ENCODE data around the gene ABCA12.
A peak's percentile ranks its signal among the peaks of the same experiment; 100 is the strongest.

The ABCA12 gene

DNA sequence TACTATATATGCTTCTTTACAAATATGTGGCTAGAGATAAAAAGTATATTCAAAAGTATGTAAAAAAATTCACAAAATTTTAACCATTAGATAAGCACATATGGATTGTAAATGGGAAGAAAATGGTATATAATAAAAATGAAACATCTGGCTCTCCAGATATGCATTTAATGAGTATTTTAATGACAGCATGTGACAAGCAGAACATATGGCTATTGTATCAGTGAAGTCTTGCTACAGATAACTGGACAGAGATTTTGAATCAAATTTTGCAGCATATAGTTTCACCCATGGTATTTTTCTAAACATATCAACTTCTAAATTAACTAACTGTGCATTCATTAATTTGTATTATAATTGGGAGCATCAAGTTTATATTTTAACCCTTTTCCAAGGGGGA lies 5.0 kb upstream of the ABCA12 start:
- ATAC-seq = no peak
- Mint-ChIP-seq H3K27ac (no peak overlapping the region), H3K4me1 (no peaks in the 10 kb centered on the region), H3K4me3 (no peak overlapping the region), H3K9me3 (no peaks in the 10 kb centered on the region), H3K36me3 (no peaks in the 10 kb centered on the region)
- no peak for DNase-seq (ENCODE audit: low spot score in 2 of 2)

DNA sequence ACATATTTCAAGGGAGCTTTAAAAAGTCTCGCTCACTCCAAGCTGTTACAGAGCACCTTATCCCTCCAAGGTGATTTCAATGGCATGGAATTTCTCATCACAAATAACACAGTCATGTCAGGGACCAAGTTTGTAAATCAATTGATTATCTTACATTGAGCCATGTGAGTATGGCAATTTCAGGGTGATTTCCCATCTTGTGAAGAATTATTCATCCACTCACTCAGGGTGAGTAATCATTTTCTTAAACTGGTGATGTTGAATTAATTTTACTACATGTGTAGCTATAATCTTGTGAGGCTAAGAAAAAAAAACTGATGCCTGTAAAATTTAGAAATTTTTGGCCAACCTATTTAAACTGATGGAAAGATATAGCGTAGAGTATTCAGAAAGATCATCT lies 3.3 kb upstream of the ABCA12 start:
- Mint-ChIP-seq H3K36me3 (no peaks in the 10 kb centered on the region), H3K4me3 (no peak overlapping the region), H3K4me1 (no peaks in the 10 kb centered on the region), H3K9me3 (no peaks in the 10 kb centered on the region), H3K27ac (no peak overlapping the region)
- DNase-seq (ENCODE audit: low spot score in 2 of 2) = no peak
- ATAC-seq = no peak

DNA sequence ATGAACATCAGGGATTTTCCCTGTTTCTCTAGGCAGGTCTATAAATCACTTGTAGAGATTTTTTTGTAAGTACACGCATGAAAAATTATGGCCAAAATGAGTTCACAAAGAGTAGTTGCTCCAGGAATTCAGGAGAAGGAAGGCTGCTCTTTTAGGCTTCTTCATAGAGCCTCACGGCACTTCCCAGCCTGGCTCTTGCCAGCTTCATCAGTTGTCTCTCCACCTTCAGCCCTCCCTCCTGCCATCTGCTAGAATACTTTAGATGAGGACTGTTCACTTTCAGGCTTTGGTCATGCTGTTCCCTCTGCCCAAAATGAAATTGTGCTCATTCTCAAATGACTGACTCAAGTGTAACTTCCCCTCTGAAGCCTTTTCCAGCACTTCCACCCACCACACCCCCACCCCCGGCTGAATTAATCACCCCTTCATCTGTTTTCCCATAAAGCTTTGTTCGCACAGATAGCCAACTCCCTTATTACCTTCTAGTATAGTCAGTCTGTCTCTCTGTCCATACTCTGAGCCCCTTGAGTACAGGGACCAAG lies 1.8 kb upstream of the ABCA12 start:
- H3K27ac Mint-ChIP-seq = no peak overlapping the region
- DNase-seq (ENCODE audit: low spot score in 2 of 2) (no peak), ATAC-seq (no peak)
- H3K4me3 Mint-ChIP-seq = no peak overlapping the region
- H3K9me3 Mint-ChIP-seq = no peaks in the 10 kb centered on the region
- H3K36me3 Mint-ChIP-seq = no peaks in the 10 kb centered on the region
- no peaks in the 10 kb centered on the region for H3K4me1 Mint-ChIP-seq

DNA sequence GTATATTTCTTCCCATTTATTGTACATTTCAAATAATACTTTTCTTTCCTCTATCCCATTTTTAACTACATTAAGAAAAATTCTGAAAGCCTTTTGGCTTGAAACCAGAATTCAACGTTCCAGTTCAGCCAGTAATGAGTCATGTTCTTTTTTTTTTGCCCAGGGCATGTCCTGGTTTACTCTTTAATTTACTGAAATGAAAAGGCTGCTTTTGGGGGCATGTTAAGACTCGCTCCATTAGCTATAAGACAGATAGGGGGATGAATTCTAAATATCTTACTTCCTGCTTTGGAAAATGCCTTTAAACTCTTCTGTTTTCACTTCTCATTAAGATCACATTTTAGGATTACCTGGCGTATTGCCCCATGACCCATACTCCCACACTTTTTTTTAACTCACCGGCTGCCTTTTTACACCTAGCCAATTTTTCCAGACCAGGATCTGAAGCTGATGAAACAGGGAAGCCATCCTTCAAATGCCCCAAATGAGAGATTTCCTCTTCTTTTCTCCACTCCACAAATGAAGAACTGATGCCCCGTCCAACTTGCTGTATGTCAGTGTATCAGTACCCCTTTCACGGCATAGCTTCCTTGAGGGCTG lies 585 bp downstream of the ABCA12 start:
- no peaks in the 10 kb centered on the region for H3K4me1 Mint-ChIP-seq
- H3K36me3 Mint-ChIP-seq = no peaks in the 10 kb centered on the region
- no peak overlapping the region for H3K27ac Mint-ChIP-seq
- no peak overlapping the region for H3K4me3 Mint-ChIP-seq
- ATAC-seq (no peak), DNase-seq (ENCODE audit: low spot score in 2 of 2) (no peak)
- no peaks in the 10 kb centered on the region for H3K9me3 Mint-ChIP-seq

DNA sequence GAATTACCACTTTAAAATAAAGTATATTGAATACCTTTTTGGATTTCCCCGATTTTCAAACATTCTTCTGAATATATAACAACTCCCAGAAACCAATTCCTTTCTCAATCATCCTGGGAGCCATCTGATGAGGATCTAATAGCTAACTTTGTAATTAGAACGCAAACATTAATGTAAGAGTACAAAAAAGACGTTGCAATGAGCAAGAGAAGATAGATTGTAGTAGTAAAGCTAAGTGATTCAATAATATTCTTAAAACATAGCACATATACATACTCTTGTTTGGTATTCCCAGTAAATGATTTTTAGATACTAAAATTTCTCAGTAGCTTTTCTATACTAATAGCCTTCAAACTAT lies 1.1 kb downstream of the ABCA12 start:
- DNase-seq (ENCODE audit: low spot score in 2 of 2) = no peak
- no peak for ATAC-seq
- H3K36me3 Mint-ChIP-seq = no peaks in the 10 kb centered on the region
- H3K4me1 Mint-ChIP-seq = no peaks in the 10 kb centered on the region
- H3K4me3 Mint-ChIP-seq = no peak overlapping the region
- no peaks in the 10 kb centered on the region for H3K9me3 Mint-ChIP-seq
- no peak overlapping the region for H3K27ac Mint-ChIP-seq

DNA sequence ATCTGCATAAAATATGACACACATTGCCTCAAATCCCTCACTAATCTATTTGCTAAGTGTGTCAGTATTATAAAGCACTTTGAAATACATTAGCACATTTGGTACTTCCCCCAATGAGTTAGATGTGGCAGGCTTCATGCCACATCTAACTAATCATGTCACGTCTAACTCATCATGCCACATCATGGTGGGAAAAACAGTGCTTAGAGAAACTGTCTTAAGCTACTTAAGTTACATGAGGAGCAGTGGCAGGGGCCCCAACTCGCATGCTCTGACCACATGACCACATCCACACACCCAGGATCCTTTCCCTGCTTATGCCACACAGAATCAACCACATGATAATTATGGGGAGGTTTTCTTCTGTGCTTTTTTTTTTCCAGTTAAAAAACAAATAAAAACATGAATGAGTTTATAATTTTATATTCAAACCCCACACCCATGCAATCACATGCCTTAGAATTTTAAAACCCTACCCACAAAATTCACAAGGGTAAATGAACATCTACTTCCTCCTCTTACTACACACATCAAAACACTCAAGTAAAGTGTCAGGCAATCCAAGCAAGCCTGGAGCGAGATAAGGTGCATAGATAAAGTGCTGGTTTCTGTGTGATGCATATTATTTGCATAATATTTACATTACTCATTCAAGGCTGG lies 1.6 kb downstream of the ABCA12 start:
- Mint-ChIP-seq H3K36me3 (no peaks in the 10 kb centered on the region), H3K9me3 (no peaks in the 10 kb centered on the region), H3K4me3 (no peak overlapping the region), H3K4me1 (no peaks in the 10 kb centered on the region), H3K27ac (no peak overlapping the region)
- DNase-seq (ENCODE audit: low spot score in 2 of 2) (no peak), ATAC-seq (peak; percentile 72)

DNA sequence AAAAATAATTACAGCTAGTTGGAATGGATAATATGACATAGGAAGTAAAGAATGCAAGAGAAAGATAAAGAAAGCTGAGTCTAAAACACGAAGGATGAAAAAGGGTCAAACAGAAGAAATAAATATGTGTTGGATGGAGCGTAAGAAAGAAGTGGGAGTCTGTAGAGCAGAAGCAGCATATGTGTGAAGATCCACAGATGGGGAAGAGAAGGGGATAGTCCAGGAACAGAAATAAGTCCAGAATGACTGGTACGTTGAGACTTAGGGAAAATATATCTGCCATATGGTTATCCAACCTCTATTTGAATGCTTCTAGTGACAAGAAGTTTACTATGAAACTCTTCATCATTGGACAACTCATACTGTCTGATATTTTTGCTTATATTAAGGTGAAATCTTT lies 18.0 kb downstream of the ABCA12 start:
- ATAC-seq = no peak
- Mint-ChIP-seq H3K36me3 (no peaks in the 10 kb centered on the region), H3K4me1 (no peaks in the 10 kb centered on the region), H3K27ac (no peak overlapping the region), H3K9me3 (peaks cover 8% of the 10 kb centered on the region), H3K4me3 (no peak overlapping the region)
- no peak for DNase-seq (ENCODE audit: low spot score in 2 of 2)

DNA sequence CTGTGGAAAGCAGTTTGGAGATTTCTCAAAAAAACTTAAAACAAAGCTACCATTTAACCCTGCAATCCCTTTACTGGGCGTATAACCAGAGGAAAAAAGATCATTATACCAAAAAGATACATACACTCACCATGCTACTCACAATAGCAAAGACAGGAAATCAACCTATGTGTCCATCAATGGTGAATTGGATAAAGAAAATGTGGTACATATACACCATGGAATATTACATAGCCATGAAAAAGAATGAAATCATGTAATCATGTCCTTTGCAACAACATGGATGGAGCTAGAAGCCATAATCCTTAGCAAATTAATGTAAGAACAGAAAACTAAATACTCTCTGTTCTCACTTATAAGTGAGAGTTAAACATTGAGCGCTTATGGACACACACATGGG lies 18.6 kb downstream of the ABCA12 start:
- ATAC-seq (no peak), DNase-seq (ENCODE audit: low spot score in 2 of 2) (no peak)
- H3K4me1 Mint-ChIP-seq = no peaks in the 10 kb centered on the region
- no peak overlapping the region for H3K27ac Mint-ChIP-seq
- no peaks in the 10 kb centered on the region for H3K36me3 Mint-ChIP-seq
- no peak overlapping the region for H3K4me3 Mint-ChIP-seq
- H3K9me3 Mint-ChIP-seq = peaks cover 8% of the 10 kb centered on the region

DNA sequence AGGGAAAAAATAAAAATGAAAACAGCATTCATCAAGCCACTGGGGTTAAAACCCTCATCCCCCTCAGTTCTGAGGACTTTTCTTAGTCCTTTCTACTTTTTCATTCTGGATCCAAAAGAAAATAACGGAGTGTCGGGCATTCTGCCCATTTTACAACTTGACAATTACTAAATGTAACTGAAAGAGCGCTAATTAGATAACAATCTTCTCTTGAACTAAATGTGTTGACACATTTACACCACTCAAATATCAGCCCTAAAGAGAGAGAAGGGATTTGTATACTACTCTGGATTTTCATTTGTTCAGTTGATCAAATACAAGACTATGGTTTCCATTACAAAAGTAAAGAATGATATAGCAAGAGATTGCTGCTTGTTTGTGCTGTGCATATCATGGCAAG lies 27.5 kb downstream of the ABCA12 start:
- no peak for DNase-seq (ENCODE audit: low spot score in 2 of 2)
- H3K9me3 Mint-ChIP-seq = no peaks in the 10 kb centered on the region
- no peak for ATAC-seq

DNA sequence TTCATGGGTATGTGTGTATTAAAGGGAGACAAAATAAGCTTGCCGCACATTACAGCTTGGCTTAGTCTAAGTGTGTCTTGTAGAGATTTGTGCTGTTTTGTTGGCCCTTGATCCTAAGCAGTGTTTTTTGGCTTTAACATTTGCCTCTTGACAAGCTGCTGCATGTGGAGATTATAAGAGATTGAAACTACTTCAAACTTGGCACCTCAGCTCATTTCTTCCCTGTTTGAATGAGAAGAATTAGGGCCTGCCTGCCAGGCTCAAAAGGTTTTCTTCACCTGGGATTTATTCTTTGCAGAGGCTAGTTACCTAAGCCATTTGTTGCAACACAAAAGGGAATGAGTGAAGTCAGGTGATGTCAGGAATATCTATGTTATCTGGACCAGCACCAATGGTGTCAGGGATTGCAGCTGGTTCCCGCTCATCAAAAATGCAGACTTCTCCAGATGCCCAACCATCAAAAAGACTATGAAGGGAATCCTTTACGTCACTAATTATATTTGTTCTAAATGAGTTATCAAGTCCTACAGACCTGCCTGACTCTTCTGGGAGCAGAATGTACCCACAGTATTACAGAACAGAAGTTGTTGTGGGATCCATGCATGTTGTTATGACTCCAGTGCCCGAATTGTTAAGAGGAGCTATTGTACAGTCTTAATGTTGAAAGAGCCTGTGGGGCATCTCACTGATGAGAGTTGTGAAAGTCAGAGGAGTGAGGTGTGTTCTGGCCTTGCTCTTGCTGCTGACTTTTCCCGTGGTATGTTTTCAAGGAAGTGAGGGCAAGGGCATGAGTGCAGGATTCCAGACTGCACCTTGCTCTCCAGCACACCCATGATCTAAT lies 31.0 kb downstream of the ABCA12 start:
- H3K36me3 Mint-ChIP-seq = no peaks in the 10 kb centered on the region
- H3K27ac Mint-ChIP-seq = no peak overlapping the region
- DNase-seq (ENCODE audit: low spot score in 2 of 2) = no peak
- H3K4me3 Mint-ChIP-seq = no peak overlapping the region
- no peaks in the 10 kb centered on the region for H3K4me1 Mint-ChIP-seq
- no peaks in the 10 kb centered on the region for H3K9me3 Mint-ChIP-seq
- no peak for ATAC-seq

More for the DNA sequence above, 27.5 kb downstream of the ABCA12 start:
- no peak overlapping the region for H3K27ac Mint-ChIP-seq
- no peaks in the 10 kb centered on the region for H3K4me1 Mint-ChIP-seq
- H3K36me3 Mint-ChIP-seq = no peaks in the 10 kb centered on the region
- no peak overlapping the region for H3K4me3 Mint-ChIP-seq

DNA sequence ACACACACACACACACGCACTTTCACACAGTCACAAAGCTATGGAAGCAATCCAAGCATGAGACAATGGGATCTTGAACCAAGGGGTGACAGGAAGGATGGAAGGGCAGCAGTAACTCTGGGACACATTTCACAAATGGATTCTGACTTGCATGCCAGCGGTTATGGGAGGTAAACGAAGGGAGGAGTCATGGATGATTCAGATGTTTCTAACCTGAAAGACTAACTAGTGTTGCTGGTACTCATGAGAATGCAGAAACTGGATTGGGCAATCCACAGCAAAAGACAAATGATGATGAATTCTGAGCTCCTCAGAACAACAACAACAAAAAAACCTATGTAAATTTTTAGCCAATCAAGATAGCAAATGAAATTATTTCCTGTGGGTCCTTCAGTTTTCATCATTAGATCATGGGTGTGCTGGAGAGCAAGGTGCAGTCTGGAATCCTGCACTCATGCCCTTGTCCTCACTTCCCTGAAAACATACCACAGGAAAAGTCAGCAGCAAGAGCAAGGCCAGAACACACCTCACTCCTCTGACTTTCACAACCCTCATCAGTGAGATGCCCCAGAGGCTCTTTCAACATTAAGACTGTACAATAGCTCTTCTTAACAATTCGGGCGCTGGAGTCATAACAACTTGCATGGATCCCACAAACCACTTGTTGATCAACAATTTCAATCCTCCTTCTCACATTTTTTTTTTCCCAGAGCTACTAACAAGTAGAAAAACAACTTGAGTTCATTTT lies 32.6 kb downstream of the ABCA12 start:
- H3K9me3 Mint-ChIP-seq = no peaks in the 10 kb centered on the region
- no peak for DNase-seq (ENCODE audit: low spot score in 2 of 2)
- H3K36me3 Mint-ChIP-seq = no peaks in the 10 kb centered on the region
- H3K4me3 Mint-ChIP-seq = no peak overlapping the region
- no peaks in the 10 kb centered on the region for H3K4me1 Mint-ChIP-seq
- no peak for ATAC-seq
- H3K27ac Mint-ChIP-seq = no peak overlapping the region

DNA sequence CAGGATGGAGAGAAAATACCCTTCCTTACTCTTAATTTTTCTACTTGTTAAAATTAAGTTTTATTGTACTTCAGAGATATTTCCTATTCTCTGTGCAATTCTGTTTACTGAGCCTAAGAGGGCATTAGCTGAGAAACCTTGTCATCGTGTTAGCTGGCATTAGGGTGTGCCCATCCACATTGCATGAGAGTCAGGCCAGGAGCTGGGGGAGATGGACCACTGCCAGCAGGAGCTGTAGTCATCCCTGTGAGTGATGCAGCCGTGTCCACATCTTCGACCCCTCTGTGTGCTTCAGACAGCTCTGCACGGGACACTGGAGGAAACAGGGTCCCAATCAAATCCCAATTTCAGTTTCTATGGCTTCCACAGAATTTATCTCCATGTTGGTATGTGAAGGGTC lies 34.2 kb downstream of the ABCA12 start:
- DNase-seq (ENCODE audit: low spot score in 2 of 2) = no peak
- Mint-ChIP-seq H3K4me1 (no peaks in the 10 kb centered on the region), H3K4me3 (no peak overlapping the region), H3K36me3 (no peaks in the 10 kb centered on the region), H3K9me3 (no peaks in the 10 kb centered on the region), H3K27ac (no peak overlapping the region)
- ATAC-seq = no peak

DNA sequence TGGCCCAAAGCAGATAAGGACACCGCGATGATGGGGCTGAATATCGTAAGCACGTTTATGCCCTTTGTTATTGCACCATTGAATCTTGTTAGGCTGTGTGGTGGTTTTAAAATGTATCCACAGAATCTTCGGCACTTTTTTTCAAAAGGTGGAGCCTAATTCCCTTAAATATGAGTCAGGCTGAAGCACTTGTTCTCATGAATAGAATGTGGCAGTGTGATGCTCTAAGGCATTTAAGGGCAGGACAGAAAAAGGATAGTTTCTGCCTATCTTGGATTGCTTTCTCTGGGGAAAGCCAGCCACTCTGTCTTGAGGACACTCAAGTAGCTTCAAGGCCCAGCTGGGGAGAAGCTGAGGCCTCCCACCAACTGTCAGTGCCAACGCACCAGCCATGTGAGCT lies 39.6 kb downstream of the ABCA12 start:
- H3K4me1 Mint-ChIP-seq = no peaks in the 10 kb centered on the region
- H3K9me3 Mint-ChIP-seq = no peaks in the 10 kb centered on the region
- H3K4me3 Mint-ChIP-seq = no peak overlapping the region
- H3K36me3 Mint-ChIP-seq = no peaks in the 10 kb centered on the region
- DNase-seq (ENCODE audit: low spot score in 2 of 2) = no peak
- no peak overlapping the region for H3K27ac Mint-ChIP-seq
- no peak for ATAC-seq

DNA sequence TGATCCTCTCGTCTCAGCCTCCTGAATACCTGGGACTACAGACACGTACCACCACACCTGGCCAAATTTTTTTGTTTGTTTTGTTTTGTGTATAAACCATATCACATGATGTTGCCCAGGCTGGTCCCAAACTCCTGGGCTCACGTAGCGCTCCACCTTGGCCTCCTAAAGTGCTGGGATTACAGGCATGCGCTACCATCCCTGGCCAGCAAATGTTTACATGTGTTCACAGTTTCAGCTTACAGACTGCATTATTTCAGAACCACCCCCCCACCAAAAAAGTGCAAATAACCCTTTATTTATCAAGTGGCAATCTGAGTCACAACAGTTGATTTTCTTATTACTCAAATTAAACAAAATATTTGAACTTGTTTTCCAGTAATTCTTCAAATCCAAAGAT lies 54.3 kb downstream of the ABCA12 start:
- ATAC-seq (no peak), DNase-seq (ENCODE audit: low spot score in 2 of 2) (no peak)
- Mint-ChIP-seq H3K27ac (no peak overlapping the region), H3K9me3 (no peaks in the 10 kb centered on the region), H3K4me3 (no peak overlapping the region), H3K36me3 (no peaks in the 10 kb centered on the region), H3K4me1 (no peaks in the 10 kb centered on the region)

DNA sequence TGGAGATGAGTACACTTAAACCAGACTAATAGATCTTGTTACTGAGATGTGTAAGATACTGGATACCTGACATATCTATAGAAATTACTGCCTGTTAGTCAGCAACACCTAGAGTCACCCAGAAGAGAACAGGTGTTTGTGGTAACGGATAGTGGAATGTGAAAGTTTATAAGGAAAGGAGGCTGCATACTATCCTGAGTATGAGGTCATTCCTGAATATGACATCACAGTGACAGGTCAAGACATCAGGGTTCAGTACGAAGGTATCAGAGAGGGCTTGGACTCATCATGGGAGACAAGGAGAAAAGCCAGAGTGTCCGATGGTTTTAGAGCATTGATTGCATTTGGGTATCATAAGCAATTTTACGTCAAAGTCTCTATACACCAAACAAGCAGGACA lies 55.3 kb downstream of the ABCA12 start:
- Mint-ChIP-seq H3K27ac (no peak overlapping the region), H3K4me1 (no peaks in the 10 kb centered on the region), H3K36me3 (no peaks in the 10 kb centered on the region), H3K4me3 (no peak overlapping the region), H3K9me3 (no peaks in the 10 kb centered on the region)
- DNase-seq (ENCODE audit: low spot score in 2 of 2) (no peak), ATAC-seq (no peak)

All from stimulated activated effector memory CD8-positive, alpha-beta T cell treated with anti-CD3 and anti-CD28 coated beads, Interleukin-12 subunit alpha, Interleukin-12 subunit beta, amount 100 ng/mL, for 72 hours (primary cell).